Measurements from ENCODE around the gene DNAJC18.

DNA sequence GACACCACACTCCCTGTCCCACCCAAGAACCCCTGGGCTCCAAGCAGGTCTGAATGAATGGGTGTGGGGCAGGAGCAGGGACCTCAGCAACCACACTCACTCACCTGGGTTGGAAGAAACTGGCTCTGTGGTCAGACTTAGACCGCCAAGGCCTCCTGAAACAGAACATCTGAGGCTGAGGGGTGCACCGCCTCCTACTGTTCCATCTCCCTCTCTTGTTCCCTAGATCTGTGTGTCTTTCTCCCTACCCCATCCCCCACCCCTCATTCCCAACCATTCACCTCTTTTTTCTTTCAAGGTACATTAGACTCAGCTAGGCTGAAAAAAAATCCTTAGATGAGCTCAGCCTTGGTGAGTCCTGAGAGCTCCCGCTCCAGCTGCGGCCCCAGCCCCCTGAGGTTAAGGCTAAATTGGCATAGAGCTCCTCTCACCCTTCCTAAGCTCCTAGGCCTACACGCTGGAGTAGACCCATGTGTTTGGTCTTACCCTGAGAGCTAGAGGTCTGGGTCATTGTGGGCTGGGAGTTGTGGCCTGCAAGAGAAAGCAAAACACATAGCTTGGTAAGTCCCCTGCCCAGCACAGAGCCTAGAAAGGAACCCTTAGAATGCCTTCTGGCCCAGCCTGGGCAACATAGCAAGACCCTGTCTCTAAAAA lies 18.5 kb upstream of the DNAJC18 start:
- TF ChIP-seq ARNTL (CRISPR knock-in tag; IDR thresholded peaks at IDR 0.05; ENCODE audit: borderline replicate concordance, low read depth) = no peak
- TF ChIP-seq TCF4 (CRISPR knock-in tag; IDR thresholded peaks at IDR 0.05; ENCODE audit: borderline replicate concordance) = no peak
- TF ChIP-seq, protein P1, sequence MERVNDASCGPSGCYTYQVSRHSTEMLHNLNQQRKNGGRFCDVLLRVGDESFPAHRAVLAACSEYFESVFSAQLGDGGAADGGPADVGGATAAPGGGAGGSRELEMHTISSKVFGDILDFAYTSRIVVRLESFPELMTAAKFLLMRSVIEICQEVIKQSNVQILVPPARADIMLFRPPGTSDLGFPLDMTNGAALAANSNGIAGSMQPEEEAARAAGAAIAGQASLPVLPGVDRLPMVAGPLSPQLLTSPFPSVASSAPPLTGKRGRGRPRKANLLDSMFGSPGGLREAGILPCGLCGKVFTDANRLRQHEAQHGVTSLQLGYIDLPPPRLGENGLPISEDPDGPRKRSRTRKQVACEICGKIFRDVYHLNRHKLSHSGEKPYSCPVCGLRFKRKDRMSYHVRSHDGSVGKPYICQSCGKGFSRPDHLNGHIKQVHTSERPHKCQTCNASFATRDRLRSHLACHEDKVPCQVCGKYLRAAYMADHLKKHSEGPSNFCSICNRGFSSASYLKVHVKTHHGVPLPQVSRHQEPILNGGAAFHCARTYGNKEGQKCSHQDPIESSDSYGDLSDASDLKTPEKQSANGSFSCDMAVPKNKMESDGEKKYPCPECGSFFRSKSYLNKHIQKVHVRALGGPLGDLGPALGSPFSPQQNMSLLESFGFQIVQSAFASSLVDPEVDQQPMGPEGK (CRISPR knock-in tag; IDR thresholded peaks at IDR 0.05; ENCODE audit: borderline replicate concordance) = no peak
- TF ChIP-seq, protein P2, sequence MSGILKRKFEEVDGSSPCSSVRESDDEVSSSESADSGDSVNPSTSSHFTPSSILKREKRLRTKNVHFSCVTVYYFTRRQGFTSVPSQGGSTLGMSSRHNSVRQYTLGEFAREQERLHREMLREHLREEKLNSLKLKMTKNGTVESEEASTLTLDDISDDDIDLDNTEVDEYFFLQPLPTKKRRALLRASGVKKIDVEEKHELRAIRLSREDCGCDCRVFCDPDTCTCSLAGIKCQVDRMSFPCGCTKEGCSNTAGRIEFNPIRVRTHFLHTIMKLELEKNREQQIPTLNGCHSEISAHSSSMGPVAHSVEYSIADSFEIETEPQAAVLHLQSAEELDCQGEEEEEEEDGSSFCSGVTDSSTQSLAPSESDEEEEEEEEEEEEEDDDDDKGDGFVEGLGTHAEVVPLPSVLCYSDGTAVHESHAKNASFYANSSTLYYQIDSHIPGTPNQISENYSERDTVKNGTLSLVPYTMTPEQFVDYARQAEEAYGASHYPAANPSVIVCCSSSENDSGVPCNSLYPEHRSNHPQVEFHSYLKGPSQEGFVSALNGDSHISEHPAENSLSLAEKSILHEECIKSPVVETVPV (CRISPR knock-in tag; IDR thresholded peaks at IDR 0.05) = no peak
- no peak for TF ChIP-seq CSDC2 (CRISPR knock-in tag; IDR thresholded peaks at IDR 0.05)
- TF ChIP-seq ZNF70 (CRISPR knock-in tag; IDR thresholded peaks at IDR 0.05) = no peak
- TF ChIP-seq TOX (CRISPR knock-in tag; IDR thresholded peaks at IDR 0.05; ENCODE audit: borderline replicate concordance) = no peak
- TF ChIP-seq, protein P3, sequence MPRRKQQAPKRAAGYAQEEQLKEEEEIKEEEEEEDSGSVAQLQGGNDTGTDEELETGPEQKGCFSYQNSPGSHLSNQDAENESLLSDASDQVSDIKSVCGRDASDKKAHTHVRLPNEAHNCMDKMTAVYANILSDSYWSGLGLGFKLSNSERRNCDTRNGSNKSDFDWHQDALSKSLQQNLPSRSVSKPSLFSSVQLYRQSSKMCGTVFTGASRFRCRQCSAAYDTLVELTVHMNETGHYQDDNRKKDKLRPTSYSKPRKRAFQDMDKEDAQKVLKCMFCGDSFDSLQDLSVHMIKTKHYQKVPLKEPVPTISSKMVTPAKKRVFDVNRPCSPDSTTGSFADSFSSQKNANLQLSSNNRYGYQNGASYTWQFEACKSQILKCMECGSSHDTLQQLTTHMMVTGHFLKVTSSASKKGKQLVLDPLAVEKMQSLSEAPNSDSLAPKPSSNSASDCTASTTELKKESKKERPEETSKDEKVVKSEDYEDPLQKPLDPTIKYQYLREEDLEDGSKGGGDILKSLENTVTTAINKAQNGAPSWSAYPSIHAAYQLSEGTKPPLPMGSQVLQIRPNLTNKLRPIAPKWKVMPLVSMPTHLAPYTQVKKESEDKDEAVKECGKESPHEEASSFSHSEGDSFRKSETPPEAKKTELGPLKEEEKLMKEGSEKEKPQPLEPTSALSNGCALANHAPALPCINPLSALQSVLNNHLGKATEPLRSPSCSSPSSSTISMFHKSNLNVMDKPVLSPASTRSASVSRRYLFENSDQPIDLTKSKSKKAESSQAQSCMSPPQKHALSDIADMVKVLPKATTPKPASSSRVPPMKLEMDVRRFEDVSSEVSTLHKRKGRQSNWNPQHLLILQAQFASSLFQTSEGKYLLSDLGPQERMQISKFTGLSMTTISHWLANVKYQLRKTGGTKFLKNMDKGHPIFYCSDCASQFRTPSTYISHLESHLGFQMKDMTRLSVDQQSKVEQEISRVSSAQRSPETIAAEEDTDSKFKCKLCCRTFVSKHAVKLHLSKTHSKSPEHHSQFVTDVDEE (CRISPR knock-in tag; IDR thresholded peaks at IDR 0.05) = no peak
- no peak for TF ChIP-seq ISL1 (CRISPR knock-in tag; IDR thresholded peaks at IDR 0.05)
- no peak for TF ChIP-seq SNAI2 (CRISPR knock-in tag; IDR thresholded peaks at IDR 0.05)
- no peak for TF ChIP-seq ZFP30 (CRISPR knock-in tag; IDR thresholded peaks at IDR 0.05)
- no peak for TF ChIP-seq BACH2 (CRISPR knock-in tag; IDR thresholded peaks at IDR 0.05; ENCODE audit: borderline replicate concordance)
- no peak for TF ChIP-seq ZC3H10 (CRISPR knock-in tag; IDR thresholded peaks at IDR 0.05)
- no peak for TF ChIP-seq RARB (CRISPR knock-in tag; IDR thresholded peaks at IDR 0.05)
